Natural killer cell (primary cell): ENCODE measurements around the gene PSD. TPM values are rescaled to one million over a fixed set of nuclear protein-coding genes. Genes with fewer than 3 reads are reported as not detected.

ENCODE experiments used
- ATAC-seq, 3 donors: fragments of 150-1000 bp in 2 of 3; fragments of 200-7000 bp in 1 of 3; cut with Tn5 transposase; 1 replicate in 1 of 3; 2 replicates in 2 of 3; pipeline ENCODE4 v1.10.0; 2021; ENCODE audit warnings: mild to moderate bottlenecking in 2 of 3, moderate library complexity in 2 of 3
- DNase-seq, 2 donors: peaks; one replicate each; pipeline versions ENCODE4 v3.0.0 to v3.0.0-alpha.2; 2013 to 2021; ENCODE audit warnings: mixed read lengths in 1 of 2
- H3K27ac ChIP-seq: one replicate; pipeline ENCODE4 v1.5.1; 2013; ENCODE audit warnings: mild to moderate bottlenecking, low read length
- H3K27me3 ChIP-seq: one replicate; pipeline ENCODE4 v1.6.1; 2013; ENCODE audit warnings: low read length; ENCODE audit not compliant: control insufficient read depth, insufficient read depth
- H3K36me3 ChIP-seq: one replicate; pipeline ENCODE4 v1.6.1; 2013; ENCODE audit warnings: low read length; ENCODE audit not compliant: control insufficient read depth, insufficient read depth
- H3K4me1 ChIP-seq: one replicate; pipeline ENCODE4 v1.6.1; 2013; ENCODE audit warnings: low read length; ENCODE audit not compliant: control insufficient read depth, insufficient read depth
- H3K4me3 ChIP-seq: one replicate; pipeline ENCODE4 v1.5.1; 2013; ENCODE audit warnings: low read length
- H3K9me3 ChIP-seq: one replicate; pipeline ENCODE4 v1.6.1; 2013; ENCODE audit warnings: low read length; ENCODE audit not compliant: control insufficient read depth, insufficient read depth
- H3K27ac Mint-ChIP-seq, 2 donors: one replicate each; pipeline ENCODE4 v1.8.0; 2022; ENCODE audit warnings: mild to moderate bottlenecking in 2 of 2, mixed read lengths in 2 of 2, moderate library complexity in 1 of 2
- H3K27me3 Mint-ChIP-seq, 2 donors: one replicate each; pipeline ENCODE4 v1.8.0; 2022; ENCODE audit warnings: low read depth in 2 of 2, mixed read lengths in 2 of 2
- H3K36me3 Mint-ChIP-seq: one replicate; pipeline ENCODE4 v1.8.0; 2022; ENCODE audit warnings: mixed read lengths
- H3K4me1 Mint-ChIP-seq, 2 donors: one replicate each; pipeline ENCODE4 v1.8.0; 2022; ENCODE audit warnings: mixed read lengths in 2 of 2
- H3K4me3 Mint-ChIP-seq: one replicate; pipeline ENCODE4 v1.8.0; 2022; ENCODE audit warnings: mild to moderate bottlenecking, moderate library complexity, mixed read lengths
- H3K9me3 Mint-ChIP-seq, 2 donors: one replicate each; pipeline ENCODE4 v1.8.0; 2022; ENCODE audit warnings: mixed read lengths in 2 of 2
- CTCF ChIP-seq: fragments of 200-600 bp; IDR thresholded peaks from one replicate; pipeline ENCODE4 v1.8.0; 2022; ENCODE audit warnings: antibody characterized with exemption
- WGBS: methylation state at CpG from one replicate; pipeline ENCODE4 v1.1.7; 2013; ENCODE audit warnings: missing lambda C conversion rate; ENCODE audit not compliant: insufficient coverage; 5-methylcytosine and 5-hydroxymethylcytosine counted together
- intact Hi-C: fragments of 100-400 bp; cut with micrococcal nuclease; formaldehyde crosslinking; loops from one replicate; pipeline ENCODE4 v1.14.2; 2022
- total RNA-seq, 4 donors: library from RNA; stranded (reverse); fragments of 120-200 nt in 1 of 4; gene quantifications; one replicate each; pipeline versions ENCODE4 v1.2.3 to v1.2.4, GENCODE V29; 2013 to 2022

PSD gene
- total RNA-seq, 3 donors from 2014 or later (not counting 1 experiment from before 2014, with no cell fraction given) = 1.9 to 2.4 (median 2.1) TPM

DNA sequence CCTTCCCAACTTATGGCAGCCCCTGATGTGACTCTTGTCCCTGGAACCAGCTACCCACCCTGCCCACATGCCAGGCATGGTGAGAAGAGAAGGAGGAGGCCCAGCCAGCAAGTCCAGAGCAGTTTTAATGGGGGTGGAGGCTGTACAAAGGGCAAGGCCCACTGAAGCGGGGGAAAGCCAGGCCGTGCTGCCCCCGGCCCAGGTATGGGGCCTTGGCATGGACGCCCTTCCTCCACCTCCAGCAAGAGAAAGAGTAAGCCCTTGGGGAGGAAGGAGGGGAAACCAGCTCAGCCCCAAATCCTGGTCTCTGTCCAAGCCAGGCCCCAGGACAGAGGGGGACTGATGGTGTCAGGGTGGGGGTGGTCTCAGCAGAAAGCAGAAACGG is 16.1 kb downstream of the PSD start:
- Histone ChIP-seq H3K27ac (no peak overlapping the region), H3K4me3 (no peak overlapping the region), H3K4me1 (peaks cover 20% of the 10 kb centered on the region), H3K27me3 (no peaks in the 10 kb centered on the region), H3K36me3 (peaks cover 33% of the 10 kb centered on the region), H3K9me3 (no peaks in the 10 kb centered on the region)
- H3K4me1 Mint-ChIP-seq = peaks cover 7 to 17% of the 10 kb centered on the region in 2 donors
- peak overlapping the region; percentile 48 to 75 for H3K27ac Mint-ChIP-seq
- H3K4me3 Mint-ChIP-seq = peak overlapping the region; percentile 40
- 100% methylated on average over 2 of the region's 5 CpGs for WGBS
- H3K27me3 Mint-ChIP-seq = peaks cover 0 to under 1% of the 10 kb centered on the region in 2 donors
- DNase-seq (peak in 1 of 2 donors; percentile 20), ATAC-seq (no peak)
- intact Hi-C loops = no loop called here
- TF ChIP-seq CTCF = no peak
- H3K9me3 Mint-ChIP-seq = no peaks in the 10 kb centered on the region
- H3K36me3 Mint-ChIP-seq = no peaks in the 10 kb centered on the region

DNA sequence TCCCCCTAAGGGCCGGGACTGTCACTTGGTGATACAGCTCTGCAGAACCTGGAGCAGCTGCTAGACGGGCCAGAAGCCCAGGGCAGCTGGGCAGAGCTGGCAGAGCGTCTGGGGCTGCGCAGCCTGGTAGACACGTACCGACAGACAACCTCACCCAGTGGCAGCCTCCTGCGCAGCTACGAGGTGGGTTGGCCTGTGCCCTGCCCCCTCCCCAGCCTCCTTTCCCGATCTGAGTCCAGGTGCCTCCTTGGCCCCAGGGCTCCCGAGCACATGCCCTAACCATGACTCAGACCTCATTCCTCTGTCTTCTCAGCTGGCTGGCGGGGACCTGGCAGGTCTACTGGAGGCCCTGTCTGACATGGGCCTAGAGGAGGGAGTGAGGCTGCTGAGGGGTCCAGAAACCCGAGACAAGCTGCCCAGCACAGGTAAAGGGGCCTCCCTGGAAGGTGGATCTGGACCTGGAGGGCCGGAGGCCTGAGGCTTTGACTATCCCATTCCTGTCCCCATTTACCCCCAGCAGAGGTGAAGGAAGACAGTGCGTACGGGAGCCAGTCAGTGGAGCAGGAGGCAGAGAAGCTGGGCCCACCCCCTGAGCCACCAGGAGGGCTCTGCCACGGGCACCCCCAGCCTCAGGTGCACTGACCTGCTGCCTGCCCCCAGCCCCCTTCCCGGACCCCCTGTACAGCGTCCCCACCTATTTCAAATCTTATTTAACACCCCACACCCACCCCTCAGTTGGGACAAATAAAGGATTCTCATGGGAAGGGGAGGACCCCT is 16.7 kb downstream of the PSD start:
- no peak overlapping the region for H3K4me3 Mint-ChIP-seq
- Histone ChIP-seq H3K36me3 (peaks cover 37% of the 10 kb centered on the region), H3K4me3 (no peak overlapping the region), H3K27ac (no peak overlapping the region), H3K9me3 (no peaks in the 10 kb centered on the region), H3K4me1 (peaks cover 22% of the 10 kb centered on the region), H3K27me3 (no peaks in the 10 kb centered on the region)
- no peaks in the 10 kb centered on the region for H3K27me3 Mint-ChIP-seq
- intact Hi-C loops = no loop called here
- no peaks in the 10 kb centered on the region for H3K9me3 Mint-ChIP-seq
- peak in 1 of 2 donors; percentile 24 for DNase-seq
- H3K36me3 Mint-ChIP-seq = no peaks in the 10 kb centered on the region
- ATAC-seq = no peak
- 94% methylated on average over 16 of the region's 18 CpGs for WGBS
- H3K4me1 Mint-ChIP-seq = peaks cover 7 to 19% of the 10 kb centered on the region in 2 donors
- peak overlapping the region; percentile 48 to 75 for H3K27ac Mint-ChIP-seq
- no peak for TF ChIP-seq CTCF

DNA sequence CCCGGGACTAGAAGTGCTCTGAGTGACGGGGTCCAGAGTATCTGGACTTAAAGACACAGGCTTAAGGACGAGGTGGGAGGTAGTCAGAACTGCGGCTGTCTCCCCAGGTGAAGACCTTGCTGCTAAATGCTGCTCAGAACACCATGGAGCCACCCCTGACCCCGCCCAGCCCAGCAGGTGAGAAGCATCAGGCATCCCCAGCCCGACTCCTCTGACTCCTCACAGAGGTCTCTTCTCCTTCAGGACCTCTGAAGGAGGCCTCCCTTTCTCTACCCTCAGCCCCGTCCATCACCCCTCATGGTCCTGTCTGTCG is 17.3 kb downstream of the PSD start:
- Mint-ChIP-seq H3K27me3 (no peaks in the 10 kb centered on the region), H3K4me1 (peaks cover 8 to 22% of the 10 kb centered on the region in 2 donors), H3K36me3 (no peaks in the 10 kb centered on the region), H3K27ac (peak overlapping the region in 1 of 2 donors; percentile 99), H3K4me3 (no peak overlapping the region), H3K9me3 (no peaks in the 10 kb centered on the region)
- peak in 1 of 2 donors; percentile 24 for DNase-seq
- no peak overlapping the region for H3K27ac ChIP-seq
- TF ChIP-seq CTCF = no peak
- peaks cover 28% of the 10 kb centered on the region for H3K4me1 ChIP-seq
- H3K4me3 ChIP-seq = no peak overlapping the region
- no peaks in the 10 kb centered on the region for H3K9me3 ChIP-seq
- peaks cover 42% of the 10 kb centered on the region for H3K36me3 ChIP-seq
- no peaks in the 10 kb centered on the region for H3K27me3 ChIP-seq
- 94% methylated on average over 8 of the region's 8 CpGs for WGBS
- intact Hi-C loops = no loop called here
- ATAC-seq = no peak
